Small intestine (tissue), 7 donors: ENCODE results near the gene SH2D7. TPM values are rescaled to one million over a fixed set of nuclear protein-coding genes. Genes with fewer than 3 reads are reported as not detected.

Experiments used
- DNase-seq, 2 donors: peaks; one replicate each; pipeline versions ENCODE4 v3.0.0 to v3.0.0-alpha.2; 2013
- FAIRE-seq: peaks from 2 replicates; lab custom pipeline; 2012; peaks lifted over from hg19 to GRCh38; lab: Jason Lieb, UNC
- H3K27ac ChIP-seq, 3 donors: one replicate each; pipeline ENCODE4 v1.5.1; 2013; ENCODE audit warnings: low read length in 2 of 3, mild to moderate bottlenecking in 2 of 3, control low read depth in 1 of 3, inconsistent platforms in 1 of 3, low read depth in 1 of 3, moderate library complexity in 1 of 3
- H3K27me3 ChIP-seq, 3 donors: one replicate each; pipeline ENCODE4 v1.6.1; 2013; ENCODE audit warnings: low read length in 3 of 3, inconsistent platforms in 1 of 3; ENCODE audit not compliant: control insufficient read depth in 3 of 3, insufficient read depth in 3 of 3
- H3K36me3 ChIP-seq, 3 donors: one replicate each; pipeline ENCODE4 v1.6.1; 2013; ENCODE audit warnings: low read length in 3 of 3, inconsistent platforms in 1 of 3, low read depth in 1 of 3, mild to moderate bottlenecking in 1 of 3, moderate library complexity in 1 of 3; ENCODE audit not compliant: control insufficient read depth in 3 of 3, insufficient read depth in 2 of 3
- H3K4me1 ChIP-seq, 3 donors: one replicate each; pipeline ENCODE4 v1.6.1; 2013; ENCODE audit warnings: low read length in 2 of 3, inconsistent platforms in 1 of 3, low read depth in 1 of 3, mild to moderate bottlenecking in 1 of 3, moderate library complexity in 1 of 3; ENCODE audit not compliant: control insufficient read depth in 3 of 3, insufficient read depth in 2 of 3
- H3K4me3 ChIP-seq, 3 donors: one replicate each; pipeline ENCODE4 v1.5.1; 2013; ENCODE audit warnings: low read length in 3 of 3, control low read depth in 1 of 3, inconsistent platforms in 1 of 3, low read depth in 1 of 3, mild to moderate bottlenecking in 1 of 3, moderate library complexity in 1 of 3
- H3K9me3 ChIP-seq, 2 donors: one replicate each; pipeline ENCODE4 v1.6.1; 2013; ENCODE audit warnings: low read depth in 1 of 2, low read length in 1 of 2; ENCODE audit not compliant: control insufficient read depth in 2 of 2, insufficient read depth in 1 of 2
- WGBS, 3 donors: extraction: QIAGEN DNeasy Blood & Tissue Kit; methylation state at CpG; one replicate each; pipeline ENCODE4 v1.1.7; 2013; 5-methylcytosine and 5-hydroxymethylcytosine counted together
- polyA plus RNA-seq, 4 donors: library from polyadenylated mRNA; stranded (reverse) in 3 of 4; unstranded in 1 of 4; fragments of 200-250 nt in 3 of 4; fragments of 120-200 nt in 1 of 4; gene quantifications; one replicate each; pipeline versions ENCODE4 v1.2.1 to v1.2.3, GENCODE V29; 2013
- donor health status: healthy with polysubstance abuse.
- donor health status: control.
- donor health status: control.
- donor health status: Bipolar disorder and iron deficiency.
- donor health status: healthy.

SH2D7 gene
- polyA plus RNA-seq, 4 donors, result 1.7 to 3.8 (median 2.7) TPM

- Histone ChIP-seq H3K27ac (no peak overlapping the region), H3K36me3 (peaks cover 0 to 65% (median 0%) of the 10 kb centered on the region in 3 donors), H3K4me1 (peaks cover 0 to 26% (median 5%) of the 10 kb centered on the region in 3 donors), H3K27me3 (no peaks in the 10 kb centered on the region), H3K9me3 (no peaks in the 10 kb centered on the region), H3K4me3 (no peak overlapping the region)
- FAIRE-seq (no peak), DNase-seq (no peak)
- 93 to 96% (median 94%) methylated on average over 5 of the region's 5 CpGs for WGBS, 3 donors
These were observed 9.2 kb downstream of the SH2D7 start for GRCh38 chr15:78101423-78102105.

- peaks cover 0 to 26% (median 5%) of the 10 kb centered on the region in 3 donors for H3K4me1 ChIP-seq
- no peak for DNase-seq
- no peak for FAIRE-seq
- no peaks in the 10 kb centered on the region for H3K9me3 ChIP-seq
- WGBS, 3 donors, result 81 to 96% (median 94%) methylated on average over 1 of the region's 1 CpG
- H3K27me3 ChIP-seq, result no peaks in the 10 kb centered on the region
- H3K27ac ChIP-seq, result no peak overlapping the region
- no peak overlapping the region for H3K4me3 ChIP-seq
- peaks cover 0 to 70% (median 0%) of the 10 kb centered on the region in 3 donors for H3K36me3 ChIP-seq
These were observed 9.8 kb downstream of the SH2D7 start for GRCh38 chr15:78102211-78102610.

GRCh38 chr15:78102741-78103140 lies 10.4 kb downstream of the SH2D7 start:
- Histone ChIP-seq H3K27me3 (no peaks in the 10 kb centered on the region), H3K4me1 (peaks cover 0 to 26% (median 5%) of the 10 kb centered on the region in 3 donors), H3K4me3 (no peak overlapping the region), H3K36me3 (peaks cover 0 to 75% (median 0%) of the 10 kb centered on the region in 3 donors), H3K9me3 (no peaks in the 10 kb centered on the region), H3K27ac (peak overlapping the region in 2 of 3 donors; percentile 24 to 78)
- FAIRE-seq (no peak), DNase-seq (no peak)
- WGBS, 3 donors, result 78 to 79% (median 79%) methylated on average over 6 of the region's 6 CpGs

GRCh38 chr15:78103406-78104118 lies 11.2 kb downstream of the SH2D7 start:
- peaks cover 0 to 78% (median 0%) of the 10 kb centered on the region in 3 donors for H3K36me3 ChIP-seq
- peaks cover 0 to 31% (median 5%) of the 10 kb centered on the region in 3 donors for H3K4me1 ChIP-seq
- H3K27ac ChIP-seq, result peak overlapping the region in 2 of 3 donors; percentile 24 to 78
- no peaks in the 10 kb centered on the region for H3K9me3 ChIP-seq
- H3K27me3 ChIP-seq, result no peaks in the 10 kb centered on the region
- H3K4me3 ChIP-seq, result no peak overlapping the region
- FAIRE-seq, result no peak
- DNase-seq, result peak in 1 of 2 donors; percentile 63
- 68 to 86% (median 77%) methylated on average over 12 of the region's 12 CpGs for WGBS, 3 donors

GRCh38 chr15:78104119-78104479 lies 11.7 kb downstream of the SH2D7 start:
- WGBS, 3 donors, result 83 to 95% (median 87%) methylated on average over 4 of the region's 4 CpGs
- DNase-seq, result no peak
- peaks cover 0 to 31% (median 5%) of the 10 kb centered on the region in 3 donors for H3K4me1 ChIP-seq
- H3K27me3 ChIP-seq, result no peaks in the 10 kb centered on the region
- peaks cover 0 to 83% (median 0%) of the 10 kb centered on the region in 3 donors for H3K36me3 ChIP-seq
- no peak overlapping the region for H3K4me3 ChIP-seq
- H3K9me3 ChIP-seq, result no peaks in the 10 kb centered on the region
- H3K27ac ChIP-seq, result peak overlapping the region in 2 of 3 donors; percentile 6 to 8
- no peak for FAIRE-seq

- peak in 1 of 2 donors; percentile 29 for DNase-seq
- no peaks in the 10 kb centered on the region for H3K9me3 ChIP-seq
- no peak overlapping the region for H3K4me3 ChIP-seq
- peaks cover 0 to 89% (median 0%) of the 10 kb centered on the region in 3 donors for H3K36me3 ChIP-seq
- no peaks in the 10 kb centered on the region for H3K27me3 ChIP-seq
- 78 to 81% (median 80%) methylated on average over 12 of the region's 12 CpGs for WGBS, 3 donors
- H3K4me1 ChIP-seq, result peaks cover 0 to 31% (median 5%) of the 10 kb centered on the region in 3 donors
- FAIRE-seq, result no peak
- peak overlapping the region in 1 of 3 donors; percentile 14 for H3K27ac ChIP-seq
These were observed 12.5 kb downstream of the SH2D7 start for GRCh38 chr15:78104566-78105475.

GRCh38 chr15:78105476-78106241 lies 13.3 kb downstream of the SH2D7 start:
- H3K9me3 ChIP-seq, result no peaks in the 10 kb centered on the region
- H3K4me1 ChIP-seq, result peaks cover 0 to 31% (median 5%) of the 10 kb centered on the region in 3 donors
- peak overlapping the region in 1 of 3 donors; percentile 76 for H3K27ac ChIP-seq
- H3K36me3 ChIP-seq, result peaks cover 0 to 91% (median 0%) of the 10 kb centered on the region in 3 donors
- H3K27me3 ChIP-seq, result no peaks in the 10 kb centered on the region
- WGBS, 3 donors, result 80 to 88% (median 85%) methylated on average over 15 to 16 of the region's 16 CpGs
- no peak for FAIRE-seq
- peak in 1 of 2 donors; percentile 72 for DNase-seq
- no peak overlapping the region for H3K4me3 ChIP-seq
